Endothelial cell of hepatic sinusoid (primary cell): Measurements from ENCODE around the gene STRIP2.
"Not testable (repeated sequence)": the region's sequence is repeated elsewhere in the genome, so short reads cannot be mapped to it uniquely, and the experiment has no call there.

Experiments used
- in situ Hi-C: cut with HindIII; loops from 2 replicates; pipeline ENCODE4 v1.10.0; 2017; ENCODE audit warnings: low sequenced_read_pairs

STRIP2 gene

GRCh38 chr7:129433847-129434674, at the start of gene STRIP2:
TSS of gene STRIP2 (plus strand) at chr7:129434432. CDS start at chr7:129434473, 41 bp downstream.
- in situ Hi-C loops = no loop called here

GRCh38 chr7:129385116-129385515, 49.1 kb upstream of the STRIP2 start:
- in situ Hi-C loops = no loop called here

- in situ Hi-C loops = no loop called here
These were observed 48.6 kb upstream of the STRIP2 start for GRCh38 chr7:129385598-129385997.

- in situ Hi-C loops = no loop called here
These were observed 47.7 kb upstream of the STRIP2 start for GRCh38 chr7:129386506-129386905.

GRCh38 chr7:129387537-129387936, 46.7 kb upstream of the STRIP2 start:
- in situ Hi-C loops = no loop called here

GRCh38 chr7:129388333-129389098, 45.7 kb upstream of the STRIP2 start:
- in situ Hi-C loops = no loop called here

GRCh38 chr7:129389829-129390228, 44.4 kb upstream of the STRIP2 start:
- in situ Hi-C loops = no loop called here

- in situ Hi-C loops = no loop called here
These were observed 43.9 kb upstream of the STRIP2 start for GRCh38 chr7:129390314-129390713.

- in situ Hi-C loops = no loop called here
These were observed 42.6 kb upstream of the STRIP2 start for GRCh38 chr7:129391546-129392171.

GRCh38 chr7:129393255-129393654, 41.0 kb upstream of the STRIP2 start:
- in situ Hi-C loops = no loop called here

- in situ Hi-C loops = no loop called here
These were observed 40.1 kb upstream of the STRIP2 start for GRCh38 chr7:129394101-129394500.

GRCh38 chr7:129394982-129395914, 39.0 kb upstream of the STRIP2 start:
- in situ Hi-C loops = no loop called here

GRCh38 chr7:129401228-129401966, 32.8 kb upstream of the STRIP2 start:
- in situ Hi-C loops = no loop called here

GRCh38 chr7:129401967-129402860, 32.0 kb upstream of the STRIP2 start:
- in situ Hi-C loops = no loop called here

- in situ Hi-C loops = no loop called here
These were observed 28.7 kb upstream of the STRIP2 start for GRCh38 chr7:129405527-129405926.

GRCh38 chr7:129410238-129410637, 24.0 kb upstream of the STRIP2 start:
- in situ Hi-C loops = not testable (repeated sequence)

GRCh38 chr7:129412501-129412900, 21.7 kb upstream of the STRIP2 start:
- in situ Hi-C loops = no loop called here

GRCh38 chr7:129417073-129417472, 17.2 kb upstream of the STRIP2 start:
- in situ Hi-C loops = no loop called here

- in situ Hi-C loops = no loop called here
These were observed 12.4 kb upstream of the STRIP2 start for GRCh38 chr7:129421717-129422250.
